GM13976 (cell line): Measurements from ENCODE around the gene CPA1.
"Not testable (repeated sequence)": the region's sequence is repeated elsewhere in the genome, so short reads cannot be mapped to it uniquely, and the experiment has no call there.

Source experiments
- DNase-seq: peaks from one replicate; pipeline ENCODE4 v3.0.0; 2012; ENCODE audit warnings: low spot score
- in situ Hi-C: fragments of 300-500 bp; cut with MboI; formaldehyde crosslinking; loops from one replicate; pipeline ENCODE4 v1.12.0; 2022; ENCODE audit warnings: low sequenced_read_pairs, mixed read lengths, inconsistent platforms; ENCODE audit not compliant: unreplicated experiment
- TF ChIP-seq, protein P1 (sequence below): IDR thresholded peaks from 2 replicates; pipeline ENCODE4 v1.5.1; 2012; ENCODE audit warnings: borderline replicate concordance, mild to moderate bottlenecking; ENCODE audit not compliant: insufficient read depth; ENCODE audit errors: extremely low read depth, missing control alignments, control extremely low read depth

The CPA1 gene

DNA sequence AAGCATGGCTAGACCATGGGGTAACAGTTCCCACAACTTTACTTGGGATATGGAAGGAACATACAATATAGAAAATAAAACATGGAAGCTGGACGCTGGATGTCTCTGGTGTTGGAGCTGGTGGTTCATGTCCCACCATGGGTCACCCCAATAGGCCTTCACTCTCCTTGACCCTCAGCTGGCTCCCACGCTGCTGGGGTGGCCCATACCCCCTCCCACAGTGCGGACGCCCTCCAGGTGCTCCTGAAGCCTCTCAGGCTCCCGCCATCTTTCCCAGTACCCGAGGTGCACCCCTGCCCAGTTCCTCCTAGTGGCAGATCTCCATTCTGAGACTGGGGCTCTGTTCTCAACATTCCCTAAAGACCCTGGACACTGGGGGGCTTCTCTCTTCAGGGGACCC is 5.8 kb upstream of the CPA1 start:
- in situ Hi-C loops, result no loop called here
- no peak for DNase-seq
- TF ChIP-seq, protein P1, sequence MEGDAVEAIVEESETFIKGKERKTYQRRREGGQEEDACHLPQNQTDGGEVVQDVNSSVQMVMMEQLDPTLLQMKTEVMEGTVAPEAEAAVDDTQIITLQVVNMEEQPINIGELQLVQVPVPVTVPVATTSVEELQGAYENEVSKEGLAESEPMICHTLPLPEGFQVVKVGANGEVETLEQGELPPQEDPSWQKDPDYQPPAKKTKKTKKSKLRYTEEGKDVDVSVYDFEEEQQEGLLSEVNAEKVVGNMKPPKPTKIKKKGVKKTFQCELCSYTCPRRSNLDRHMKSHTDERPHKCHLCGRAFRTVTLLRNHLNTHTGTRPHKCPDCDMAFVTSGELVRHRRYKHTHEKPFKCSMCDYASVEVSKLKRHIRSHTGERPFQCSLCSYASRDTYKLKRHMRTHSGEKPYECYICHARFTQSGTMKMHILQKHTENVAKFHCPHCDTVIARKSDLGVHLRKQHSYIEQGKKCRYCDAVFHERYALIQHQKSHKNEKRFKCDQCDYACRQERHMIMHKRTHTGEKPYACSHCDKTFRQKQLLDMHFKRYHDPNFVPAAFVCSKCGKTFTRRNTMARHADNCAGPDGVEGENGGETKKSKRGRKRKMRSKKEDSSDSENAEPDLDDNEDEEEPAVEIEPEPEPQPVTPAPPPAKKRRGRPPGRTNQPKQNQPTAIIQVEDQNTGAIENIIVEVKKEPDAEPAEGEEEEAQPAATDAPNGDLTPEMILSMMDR, result no peak

DNA sequence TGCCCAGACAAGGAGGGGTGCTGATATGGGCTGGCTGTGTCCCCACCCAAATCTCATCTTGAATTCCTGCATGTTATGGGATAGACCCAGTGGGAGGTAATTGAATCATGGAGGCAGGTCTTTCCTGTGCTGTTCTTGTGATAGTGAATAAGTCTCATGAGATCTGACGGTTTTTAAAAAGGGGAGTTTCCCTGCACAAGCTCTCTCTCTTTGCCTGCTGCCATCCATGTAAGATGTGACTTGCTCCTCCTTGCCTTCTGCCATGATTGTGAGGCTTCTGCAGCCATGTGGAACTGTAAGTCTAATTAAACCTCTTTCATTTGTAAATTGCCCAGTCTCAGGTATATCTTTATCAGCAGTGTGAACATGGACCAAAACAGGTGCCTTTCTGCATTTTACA is 3.8 kb upstream of the CPA1 start:
- DNase-seq, in situ Hi-C loops: not testable (repeated sequence)

DNA sequence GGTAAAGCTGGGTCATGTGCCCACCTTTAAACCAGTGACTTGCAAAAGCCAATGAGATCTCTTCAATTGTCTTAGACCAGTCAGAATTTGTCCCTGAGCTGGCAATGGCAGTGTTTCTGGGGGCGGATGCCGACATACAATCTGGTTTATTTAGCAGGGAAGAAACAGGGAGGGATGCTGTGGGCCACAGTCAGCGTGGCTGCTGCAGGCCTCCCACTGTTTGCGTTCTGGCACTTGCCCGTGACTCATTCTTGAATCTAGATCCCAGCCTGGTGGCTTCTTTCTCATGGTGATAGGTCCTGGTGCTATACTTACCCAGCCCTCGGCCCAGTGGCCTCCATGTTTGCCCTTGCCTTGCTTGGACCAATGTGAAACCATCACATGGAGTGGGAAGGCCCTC is 3.1 kb upstream of the CPA1 start:
- DNase-seq, result no peak
- TF ChIP-seq, protein P1, result no peak
- in situ Hi-C loops, result no loop called here

DNA sequence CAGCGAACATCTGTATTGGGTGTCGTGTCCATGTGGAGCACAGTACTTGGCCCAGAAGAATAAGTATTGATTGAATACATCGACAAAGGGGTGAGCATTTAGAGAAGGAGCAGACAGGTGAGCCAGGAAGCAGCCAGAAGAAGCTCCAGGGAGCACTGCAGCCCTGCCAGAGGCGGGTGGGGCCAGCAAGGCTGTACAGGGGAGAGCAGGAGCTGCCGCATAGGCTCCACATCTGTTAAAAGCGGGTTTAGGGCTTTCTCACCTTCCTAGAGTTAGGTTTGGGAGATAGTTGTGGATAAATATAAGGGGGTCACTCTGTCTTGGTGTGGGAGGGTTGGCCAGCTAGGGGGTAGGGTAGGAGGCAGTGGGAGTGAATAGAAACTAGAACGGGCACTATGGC is 1.3 kb upstream of the CPA1 start:
- TF ChIP-seq, protein P1, result no peak
- DNase-seq, result no peak
- in situ Hi-C loops, result no loop called here

DNA sequence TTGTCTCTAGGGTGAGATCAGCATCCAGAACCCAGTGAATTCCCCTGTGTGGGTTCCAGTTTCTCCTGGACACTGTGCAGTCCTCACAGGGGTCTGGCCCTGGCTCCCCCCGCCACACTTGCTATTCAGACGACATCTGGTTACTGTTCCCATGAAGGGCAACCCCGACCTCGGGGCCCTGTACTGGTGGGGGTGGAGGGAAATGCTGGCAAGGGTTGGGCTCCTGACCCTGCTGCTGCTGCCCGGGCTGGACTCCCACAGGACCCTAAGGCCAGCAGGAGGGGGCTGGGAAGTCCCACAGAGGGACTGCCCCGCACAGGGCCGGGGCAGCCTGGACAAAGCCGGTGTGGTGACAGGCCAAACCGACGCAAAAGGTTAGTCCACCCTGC is 768 bp upstream of the CPA1 start:
- DNase-seq, result no peak
- TF ChIP-seq, protein P1, result no peak
- in situ Hi-C loops, result no loop called here

DNA sequence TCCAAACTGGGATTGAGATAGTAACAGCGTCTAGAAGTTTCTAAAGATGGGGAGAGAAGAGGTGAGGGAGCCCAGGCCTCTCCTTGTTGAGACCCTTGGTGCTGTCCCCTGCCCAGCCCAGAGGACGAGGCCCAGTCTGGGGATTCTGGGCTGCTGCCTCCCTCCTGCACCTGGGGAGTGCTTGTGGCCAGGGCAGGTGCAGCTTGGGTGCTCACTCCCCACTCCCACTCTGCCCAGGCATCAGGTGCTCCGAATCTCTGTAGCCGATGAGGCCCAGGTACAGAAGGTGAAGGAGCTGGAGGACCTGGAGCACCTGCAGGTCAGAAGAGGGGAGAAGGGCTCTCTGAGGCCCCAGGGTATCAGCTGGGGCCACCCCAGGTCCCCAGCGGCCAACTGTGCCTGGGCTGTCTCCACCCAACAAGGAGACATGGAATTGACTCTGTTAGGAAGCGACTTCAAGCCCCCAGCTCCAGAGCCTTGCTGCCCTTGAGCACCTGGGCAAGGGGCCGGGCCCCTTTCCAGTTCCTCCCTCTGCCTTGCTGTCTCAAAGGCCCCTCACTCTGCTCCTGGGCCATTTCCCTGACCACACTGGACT is 664 bp downstream of the CPA1 start:
- DNase-seq, result no peak
- TF ChIP-seq, protein P1, result no peak
- in situ Hi-C loops, result no loop called here

DNA sequence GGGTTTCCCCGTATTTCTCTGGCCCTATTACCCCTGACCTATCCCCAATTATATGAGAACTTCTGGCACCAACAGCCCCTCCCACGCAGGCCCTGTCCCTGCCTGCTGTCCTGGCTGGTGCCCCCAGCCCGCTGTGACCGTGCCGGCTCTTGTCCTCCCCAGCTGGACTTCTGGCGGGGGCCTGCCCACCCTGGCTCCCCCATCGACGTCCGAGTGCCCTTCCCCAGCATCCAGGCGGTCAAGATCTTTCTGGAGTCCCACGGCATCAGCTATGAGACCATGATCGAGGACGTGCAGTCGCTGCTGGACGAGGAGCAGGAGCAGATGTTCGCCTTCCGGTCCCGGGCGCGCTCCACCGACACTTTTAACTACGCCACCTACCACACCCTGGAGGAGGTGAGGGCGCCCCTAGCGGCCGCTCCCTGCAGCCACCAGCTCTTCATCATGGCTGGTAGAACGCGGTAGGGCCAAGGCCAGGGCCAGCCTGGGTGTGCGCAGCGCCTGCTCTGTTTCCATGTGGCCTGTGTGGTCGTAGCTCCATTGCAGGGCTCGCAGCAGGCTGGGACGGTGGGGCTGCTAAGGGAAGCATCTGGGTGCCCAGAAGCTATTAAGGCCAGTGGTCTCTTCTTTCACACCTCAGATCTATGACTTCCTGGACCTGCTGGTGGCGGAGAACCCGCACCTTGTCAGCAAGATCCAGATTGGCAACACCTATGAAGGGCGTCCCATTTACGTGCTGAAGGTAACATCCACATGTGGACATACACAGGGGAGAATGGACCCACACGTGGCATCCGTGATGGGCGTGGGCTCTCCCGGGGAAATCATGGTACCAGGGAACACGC is 1.4 kb downstream of the CPA1 start:
- in situ Hi-C loops, result no loop called here
- DNase-seq, result no peak
- TF ChIP-seq, protein P1, result no peak
